Hepatocyte (in vitro differentiated cells): ENCODE results near the gene TIGD3. TPM values are rescaled to one million over a fixed set of nuclear protein-coding genes. Genes with fewer than 3 reads are reported as not detected.

Experiments
- DNase-seq: peaks from one replicate; pipeline ENCODE4 v3.0.0-alpha.2; 2016; ENCODE audit warnings: low spot score
- H2AFZ ChIP-seq: fragments of 200-600 bp; sonication (generic); 2 replicates; pipeline ENCODE4 v1.6.0; 2016; ENCODE audit warnings: antibody characterized with exemption, mild to moderate bottlenecking
- H3K27ac ChIP-seq: fragments of 200-600 bp; sonication (generic); 2 replicates; pipeline ENCODE4 v1.5.1; 2016; ENCODE audit warnings: mild to moderate bottlenecking
- H3K27me3 ChIP-seq: fragments of 200-600 bp; sonication (generic); 2 replicates; pipeline ENCODE4 v1.6.1; 2016
- H3K36me3 ChIP-seq: fragments of 200-600 bp; sonication (generic); replicated peaks from 2 replicates; pipeline ENCODE4 v1.5.1; 2016; ENCODE audit warnings: low read depth; ENCODE audit not compliant: insufficient read depth
- H3K4me1 ChIP-seq: fragments of 200-600 bp; sonication (generic); 2 replicates; pipeline ENCODE4 v1.5.1; 2016; ENCODE audit warnings: mild to moderate bottlenecking, moderate library complexity; ENCODE audit not compliant: insufficient read depth
- H3K4me2 ChIP-seq: fragments of 200-600 bp; sonication (generic); 2 replicates; pipeline ENCODE4 v1.6.0; 2016
- H3K4me3 ChIP-seq: fragments of 200-600 bp; sonication (generic); 2 replicates; pipeline ENCODE4 v1.5.1; 2016; ENCODE audit warnings: mild to moderate bottlenecking
- H3K79me2 ChIP-seq: fragments of 200-600 bp; sonication (generic); 2 replicates; pipeline ENCODE4 v1.6.0; 2017; ENCODE audit warnings: mild to moderate bottlenecking
- H3K9me2 ChIP-seq: fragments of 200-600 bp; sonication (generic); replicated peaks from 2 replicates; pipeline ENCODE4 v1.6.0; 2017; ENCODE audit warnings: mild to moderate bottlenecking; ENCODE audit not compliant: insufficient read depth
- H3K9me3 ChIP-seq: fragments of 200-600 bp; sonication (generic); 2 replicates; pipeline ENCODE4 v1.5.1; 2016; ENCODE audit warnings: low read depth, mild to moderate bottlenecking
- H4K20me1 ChIP-seq: fragments of 200-600 bp; sonication (generic); 2 replicates; pipeline ENCODE4 v1.6.0; 2016; ENCODE audit warnings: mild to moderate bottlenecking; ENCODE audit not compliant: insufficient read depth, poor library complexity, severe bottlenecking
- EZH2 ChIP-seq: fragments of 200-600 bp; sonication (generic); IDR thresholded peaks from 2 replicates; pipeline ENCODE4 v1.6.1; 2016; ENCODE audit warnings: antibody characterized with exemption, mild to moderate bottlenecking, borderline replicate concordance
- EZH2phosphoT487 ChIP-seq: fragments of 200-600 bp; sonication (generic); IDR thresholded peaks from one replicate; pipeline ENCODE4 v1.6.1; 2018; ENCODE audit warnings: antibody characterized with exemption, mild to moderate bottlenecking, low read depth, moderate library complexity; ENCODE audit not compliant: unreplicated experiment, severe bottlenecking
- WGBS: methylation state at CpG from one replicate; pipeline ENCODE4 v1.1.6; 2016; ENCODE audit warnings: low lambda C conversion rate; ENCODE audit errors: missing lambda C conversion rate; 5-methylcytosine and 5-hydroxymethylcytosine counted together
- polyA plus RNA-seq: library from polyadenylated mRNA; unstranded; fragments of >200 nt; fragmentation: Nextera tagmentation; extraction: Ambion mirVana; gene quantifications from 2 replicates; pipeline ENCODE4 v1.2.1, GENCODE V29; 2016
- total RNA-seq: library from RNA; depleted of rRNA; stranded (reverse); fragments of >200 nt; gene quantifications from 2 replicates; pipeline ENCODE4 v1.2.3, GENCODE V29; 2014
- TF ChIP-seq, protein P1 (sequence below): fragments of 200-600 bp; sonication (generic); IDR thresholded peaks from 2 replicates; pipeline ENCODE4 v1.5.1; 2016; ENCODE audit warnings: antibody characterized with exemption, mild to moderate bottlenecking; ENCODE audit not compliant: poor library complexity

The TIGD3 gene
- total and polyA plus RNA-seq, 2 experiments from 2014 or later = 1.7 to 2.0 TPM

DNA sequence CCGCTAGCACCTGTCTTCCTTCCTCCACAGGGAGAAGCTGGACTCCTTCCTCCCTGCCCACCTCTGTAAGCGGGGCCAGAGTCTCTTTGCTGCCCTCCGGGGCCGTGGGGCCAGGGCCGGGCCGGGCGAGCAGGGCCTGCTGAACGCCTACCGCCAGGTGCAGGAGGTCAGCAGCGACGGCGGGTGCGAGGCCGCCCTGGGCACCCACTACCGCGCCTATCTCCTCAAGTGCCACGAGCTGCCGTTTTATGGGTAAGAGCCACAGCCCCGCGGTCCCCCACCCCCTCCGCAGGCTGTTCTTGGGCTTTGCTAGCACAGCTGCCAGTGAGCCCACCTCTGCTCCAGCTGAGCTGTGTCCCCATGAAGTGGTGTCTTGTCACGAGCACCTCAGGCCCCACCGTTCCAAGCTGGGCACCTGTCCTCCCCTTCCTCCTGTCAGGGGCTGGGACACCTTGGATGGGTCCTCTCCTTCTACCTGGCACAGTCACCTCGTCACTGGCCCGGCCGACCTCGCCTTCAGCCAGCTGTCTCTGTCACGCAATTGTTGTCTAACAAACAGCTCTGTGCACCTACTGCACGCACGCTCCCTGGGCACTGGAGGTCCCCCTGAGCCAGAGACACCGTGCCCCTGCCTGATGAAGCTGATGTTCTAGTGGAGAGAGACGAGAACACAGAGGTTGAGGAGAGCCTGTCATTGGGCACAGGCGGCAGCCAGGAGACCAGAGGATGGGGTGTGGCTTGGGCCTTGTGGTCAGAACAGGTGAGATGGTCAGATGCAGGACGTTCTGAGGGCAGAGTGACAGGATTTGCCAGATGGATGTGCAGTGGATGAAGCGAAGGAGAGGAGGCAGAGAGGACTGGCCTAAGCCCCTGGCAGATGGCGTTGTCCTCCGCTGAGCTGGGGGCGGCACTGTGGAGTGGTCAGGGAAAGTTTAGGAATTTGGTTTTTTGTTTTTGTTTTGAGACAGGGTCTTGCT, 42.5 kb downstream of the TIGD3 start:
- H3K27me3 ChIP-seq = no peaks in the 10 kb centered on the region
- 96% methylated on average over 33 of the region's 38 CpGs for WGBS
- H3K4me3 ChIP-seq = no peak overlapping the region
- no peak overlapping the region for H2AFZ ChIP-seq
- no peaks in the 10 kb centered on the region for H3K9me2 ChIP-seq
- TF ChIP-seq EZH2phosphoT487 = no peak
- TF ChIP-seq, protein P1, sequence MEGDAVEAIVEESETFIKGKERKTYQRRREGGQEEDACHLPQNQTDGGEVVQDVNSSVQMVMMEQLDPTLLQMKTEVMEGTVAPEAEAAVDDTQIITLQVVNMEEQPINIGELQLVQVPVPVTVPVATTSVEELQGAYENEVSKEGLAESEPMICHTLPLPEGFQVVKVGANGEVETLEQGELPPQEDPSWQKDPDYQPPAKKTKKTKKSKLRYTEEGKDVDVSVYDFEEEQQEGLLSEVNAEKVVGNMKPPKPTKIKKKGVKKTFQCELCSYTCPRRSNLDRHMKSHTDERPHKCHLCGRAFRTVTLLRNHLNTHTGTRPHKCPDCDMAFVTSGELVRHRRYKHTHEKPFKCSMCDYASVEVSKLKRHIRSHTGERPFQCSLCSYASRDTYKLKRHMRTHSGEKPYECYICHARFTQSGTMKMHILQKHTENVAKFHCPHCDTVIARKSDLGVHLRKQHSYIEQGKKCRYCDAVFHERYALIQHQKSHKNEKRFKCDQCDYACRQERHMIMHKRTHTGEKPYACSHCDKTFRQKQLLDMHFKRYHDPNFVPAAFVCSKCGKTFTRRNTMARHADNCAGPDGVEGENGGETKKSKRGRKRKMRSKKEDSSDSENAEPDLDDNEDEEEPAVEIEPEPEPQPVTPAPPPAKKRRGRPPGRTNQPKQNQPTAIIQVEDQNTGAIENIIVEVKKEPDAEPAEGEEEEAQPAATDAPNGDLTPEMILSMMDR = no peak
- TF ChIP-seq EZH2 = no peak
- H3K4me1 ChIP-seq = peaks cover 1% of the 10 kb centered on the region
- no peak overlapping the region for H3K4me2 ChIP-seq
- no peak for DNase-seq
- no peaks in the 10 kb centered on the region for H3K36me3 ChIP-seq
- H3K9me3 ChIP-seq = no peaks in the 10 kb centered on the region
- H4K20me1 ChIP-seq = no peaks in the 10 kb centered on the region
- H3K27ac ChIP-seq = no peak overlapping the region
- H3K79me2 ChIP-seq = peaks cover 4% of the 10 kb centered on the region

DNA sequence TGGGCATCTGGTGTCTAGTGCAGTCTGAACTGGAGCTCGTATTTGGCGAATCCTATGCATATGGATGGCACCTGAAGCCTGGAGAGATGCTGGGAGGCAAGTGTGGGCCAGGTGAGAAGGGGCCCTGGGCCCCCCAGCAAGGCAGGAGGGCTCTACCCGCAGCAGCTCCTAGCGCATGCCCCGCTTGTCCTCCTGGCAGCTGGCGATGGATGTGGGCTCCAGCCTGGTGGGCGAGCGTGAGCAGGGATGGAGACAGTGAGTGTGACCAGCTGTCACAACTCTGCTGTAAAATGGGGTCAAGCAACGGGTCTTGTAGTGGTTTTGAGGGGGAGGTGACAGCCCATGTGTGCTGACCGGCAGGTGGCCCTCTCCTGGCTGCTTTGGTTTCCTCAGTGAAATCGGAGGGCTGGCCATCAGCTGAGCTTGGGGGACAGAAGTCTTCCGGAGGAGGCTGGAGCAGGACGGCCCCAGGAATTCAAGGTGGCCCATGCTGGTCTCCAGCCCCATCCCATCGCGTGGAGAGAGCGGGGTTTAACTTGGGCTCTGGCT, 43.9 kb downstream of the TIGD3 start:
- WGBS = 90% methylated on average over 16 of the region's 16 CpGs

DNA sequence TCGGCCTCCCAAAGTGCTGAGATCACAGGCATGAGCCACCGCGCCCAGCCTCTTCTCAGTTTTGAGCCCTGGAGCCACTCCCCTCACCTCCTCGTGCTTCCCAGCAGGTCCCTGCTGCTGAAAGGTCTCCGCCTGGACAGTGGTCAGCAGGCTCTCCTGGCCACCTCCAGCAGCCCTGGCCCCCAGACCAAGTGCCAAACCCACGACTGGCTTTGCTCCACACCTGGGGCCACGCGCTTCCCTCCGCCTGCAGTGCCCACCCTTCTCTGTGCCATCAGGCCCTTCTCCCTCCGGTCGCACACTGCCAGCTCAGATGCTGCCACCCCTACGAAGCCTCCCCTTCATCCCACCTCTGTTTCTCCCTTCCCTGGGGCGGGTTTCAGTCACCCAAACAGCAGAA, 44.7 kb downstream of the TIGD3 start:
- Histone ChIP-seq H3K79me2 (no peaks in the 10 kb centered on the region), H3K9me2 (no peaks in the 10 kb centered on the region), H3K36me3 (no peaks in the 10 kb centered on the region), H3K4me2 (no peak overlapping the region), H3K4me1 (peaks cover 6% of the 10 kb centered on the region), H4K20me1 (no peaks in the 10 kb centered on the region), H3K27me3 (no peaks in the 10 kb centered on the region), H2AFZ (no peak overlapping the region), H3K9me3 (no peaks in the 10 kb centered on the region), H3K27ac (no peak overlapping the region), H3K4me3 (no peak overlapping the region)
- TF ChIP-seq EZH2phosphoT487 (no peak), EZH2 (no peak)
- TF ChIP-seq, protein P1 = no peak
- no peak for DNase-seq
- 96% methylated on average over 13 of the region's 13 CpGs for WGBS

More for the DNA sequence above, 43.9 kb downstream of the TIGD3 start:
- Histone ChIP-seq H2AFZ (no peak overlapping the region), H3K36me3 (no peaks in the 10 kb centered on the region), H3K9me3 (no peaks in the 10 kb centered on the region), H3K4me1 (peaks cover 6% of the 10 kb centered on the region), H3K79me2 (no peaks in the 10 kb centered on the region), H3K27ac (no peak overlapping the region), H4K20me1 (no peaks in the 10 kb centered on the region), H3K27me3 (no peaks in the 10 kb centered on the region), H3K9me2 (no peaks in the 10 kb centered on the region), H3K4me3 (no peak overlapping the region), H3K4me2 (no peak overlapping the region)
- TF ChIP-seq EZH2 (no peak), EZH2phosphoT487 (no peak)
- TF ChIP-seq, protein P1 = no peak
- no peak for DNase-seq
